Measurements from ENCODE around the gene ZNF658. TPM values are rescaled to one million over a fixed set of nuclear protein-coding genes. Genes with fewer than 3 reads are reported as not detected.
"Not testable (repeated sequence)": the region's sequence is repeated elsewhere in the genome, so short reads cannot be mapped to it uniquely, and the experiment has no call there.

ZNF658 gene
- total RNA-seq (2014; rRNA removed; shearing (Covaris generic)): 1.2 and 2.5 TPM in 2 replicates

DNA sequence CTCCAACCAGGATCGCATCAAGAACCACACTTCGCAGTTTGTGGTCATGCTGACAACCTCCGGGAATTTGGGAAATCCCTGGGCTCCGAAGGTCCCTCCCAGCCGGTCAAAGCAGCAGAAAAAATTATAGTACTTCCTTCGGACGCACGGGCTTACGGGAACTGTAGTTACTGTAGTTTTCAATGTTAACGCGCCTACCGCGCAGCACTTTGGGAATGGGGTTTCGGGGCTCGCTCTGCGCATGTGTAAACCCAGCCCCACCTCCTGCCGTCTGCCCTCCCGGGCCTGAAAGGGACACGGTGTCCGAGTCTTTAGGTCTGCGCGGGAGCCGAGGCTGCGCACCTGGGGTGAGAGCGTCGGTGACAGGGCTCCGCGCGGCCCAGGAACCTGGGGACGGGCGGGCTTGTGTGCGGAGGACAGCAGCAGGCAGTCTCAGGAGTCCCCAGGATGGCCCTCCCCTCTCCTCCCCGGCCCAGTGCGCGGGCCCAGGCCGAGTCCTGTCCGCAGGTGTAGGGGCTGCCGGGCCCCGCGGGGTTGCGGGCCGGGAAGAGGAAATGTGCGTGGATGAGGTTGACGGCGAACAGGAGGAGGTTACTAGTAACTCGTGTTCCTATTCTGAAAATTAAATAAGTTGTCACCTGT, at the start of gene ZNF658:
Gene ZNF658, plus strand, starts transcription at position 236 of the 642 bp plus-strand sequence. CDS start 2,837 bp downstream, outside the sequence.
- not testable (repeated sequence) for H3K36me3 ChIP-seq; H3K27ac ChIP-seq; H3K4me1 ChIP-seq (replicated peaks); H3K27me3 ChIP-seq (replicated peaks); H3K9me3 ChIP-seq (replicated peaks)
- H3K4me3 ChIP-seq: peak within 1 kb of the TSS; percentile 34
- DNase-seq (ENCODE audit: low read depth in 1 of 2, low spot score in 2 of 2): peak; percentile 66 to 82

DNA sequence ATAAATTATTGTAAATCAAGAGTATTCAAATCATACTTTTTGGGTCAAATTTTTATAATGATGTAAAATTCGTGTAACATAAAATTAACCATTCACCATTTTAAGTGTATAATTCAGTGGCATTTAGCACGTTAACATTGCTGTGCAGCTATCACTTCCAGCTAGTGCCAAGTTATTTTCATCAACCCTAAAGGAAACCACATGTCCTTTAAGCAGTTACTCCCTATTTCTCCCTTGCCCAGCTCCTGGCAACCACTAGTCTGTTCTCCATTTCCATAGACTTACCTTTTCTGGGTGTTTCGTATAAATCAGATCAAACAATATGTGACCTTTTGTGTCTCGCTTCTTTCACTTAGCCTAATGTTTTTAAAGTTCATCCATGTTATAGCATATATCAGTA, 38.8 kb upstream of the ZNF658 start:
- H3K27ac ChIP-seq; H3K4me3 ChIP-seq; H3K9me3 ChIP-seq (replicated peaks); DNase-seq (ENCODE audit: low read depth in 1 of 2, low spot score in 2 of 2); H3K27me3 ChIP-seq (replicated peaks); H3K4me1 ChIP-seq (replicated peaks); H3K36me3 ChIP-seq: not testable (repeated sequence)

DNA sequence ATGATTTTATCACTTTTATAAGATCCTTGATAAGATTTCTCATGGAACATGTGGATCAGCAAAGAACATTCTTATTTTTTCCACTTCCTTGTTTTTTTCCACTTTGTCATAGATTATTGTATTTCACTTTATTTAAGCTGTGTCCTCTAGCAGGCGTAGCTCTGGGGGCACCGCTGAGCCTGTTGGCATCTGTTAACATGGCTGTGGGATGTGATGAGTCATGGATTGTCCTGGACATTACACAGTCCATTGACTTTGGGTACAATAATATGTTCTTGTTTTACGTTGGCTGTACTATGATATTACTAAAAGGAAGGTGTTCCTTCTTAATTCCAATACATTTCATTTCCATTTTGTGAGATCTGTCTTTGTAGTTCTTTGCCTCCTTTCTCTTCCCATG, 31.9 kb upstream of the ZNF658 start:
- H3K4me1 ChIP-seq (replicated peaks); H3K4me3 ChIP-seq; DNase-seq (ENCODE audit: low read depth in 1 of 2, low spot score in 2 of 2); H3K27ac ChIP-seq; H3K27me3 ChIP-seq (replicated peaks); H3K36me3 ChIP-seq; H3K9me3 ChIP-seq (replicated peaks): not testable (repeated sequence)

DNA sequence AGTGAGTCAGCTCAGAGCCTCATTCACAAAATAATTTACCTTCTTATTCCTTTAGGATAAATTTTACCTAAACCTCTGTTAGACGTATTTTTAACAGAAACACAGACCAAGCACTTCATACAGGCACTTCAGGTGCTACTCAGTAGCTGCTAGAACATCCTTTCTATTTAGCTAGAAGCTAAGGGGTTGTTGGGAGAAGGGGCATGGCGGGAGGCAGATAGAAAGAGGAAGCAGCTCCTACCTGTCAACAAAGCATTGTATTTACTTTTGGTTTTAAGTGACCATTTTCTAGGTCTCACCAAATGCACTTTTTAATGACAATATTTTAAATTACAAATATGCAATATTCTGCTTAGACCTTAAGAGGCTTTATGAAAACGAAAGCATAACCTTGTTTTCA, 19.9 kb upstream of the ZNF658 start:
- not testable (repeated sequence) for H3K27ac ChIP-seq; H3K4me3 ChIP-seq; H3K9me3 ChIP-seq (replicated peaks); DNase-seq (ENCODE audit: low read depth in 1 of 2, low spot score in 2 of 2); H3K27me3 ChIP-seq (replicated peaks); H3K4me1 ChIP-seq (replicated peaks); H3K36me3 ChIP-seq

DNA sequence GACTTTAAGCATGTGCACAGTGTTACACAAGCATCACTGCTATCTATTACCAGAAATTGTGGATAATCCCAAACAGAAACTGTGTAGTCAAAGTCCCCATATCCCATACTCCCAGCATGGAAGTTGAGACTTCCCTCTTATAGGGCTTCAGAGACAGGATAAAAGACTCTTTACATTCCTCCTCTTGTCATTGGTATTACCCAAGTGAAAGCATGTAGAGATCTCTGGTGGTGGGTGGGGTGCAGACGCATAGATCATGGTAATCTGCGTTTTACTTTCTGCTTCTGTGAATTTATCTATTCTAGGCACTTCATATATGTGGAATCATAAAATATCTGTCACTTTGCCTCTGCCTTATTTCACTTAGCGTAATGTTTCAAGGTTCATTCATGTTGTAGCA, 18.7 kb upstream of the ZNF658 start:
- H3K4me3 ChIP-seq; H3K4me1 ChIP-seq (replicated peaks); H3K36me3 ChIP-seq; H3K9me3 ChIP-seq (replicated peaks); H3K27me3 ChIP-seq (replicated peaks); DNase-seq (ENCODE audit: low read depth in 1 of 2, low spot score in 2 of 2); H3K27ac ChIP-seq: not testable (repeated sequence)

DNA sequence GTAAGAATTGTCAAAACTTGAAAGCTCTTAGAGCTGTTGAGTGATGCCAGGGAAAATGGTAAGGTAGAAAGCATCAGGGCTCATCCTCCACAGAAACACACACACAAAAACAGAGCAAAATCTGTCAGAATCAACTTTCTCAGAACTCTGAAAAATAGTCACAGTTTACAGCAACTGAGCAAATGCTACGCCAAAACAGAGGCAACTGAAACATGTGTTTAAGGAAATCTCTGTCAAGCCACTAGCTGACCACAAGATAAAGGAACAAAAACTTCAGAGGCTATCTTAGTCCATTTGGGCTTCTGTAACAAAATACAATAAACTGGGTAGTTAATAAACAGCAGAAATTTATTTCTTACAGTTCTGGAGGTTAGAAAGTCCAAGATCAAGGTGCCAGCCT, 10.2 kb upstream of the ZNF658 start:
- not testable (repeated sequence) for H3K27me3 ChIP-seq (replicated peaks); H3K4me1 ChIP-seq (replicated peaks); H3K4me3 ChIP-seq; H3K9me3 ChIP-seq (replicated peaks); H3K36me3 ChIP-seq; DNase-seq (ENCODE audit: low read depth in 1 of 2, low spot score in 2 of 2); H3K27ac ChIP-seq

DNA sequence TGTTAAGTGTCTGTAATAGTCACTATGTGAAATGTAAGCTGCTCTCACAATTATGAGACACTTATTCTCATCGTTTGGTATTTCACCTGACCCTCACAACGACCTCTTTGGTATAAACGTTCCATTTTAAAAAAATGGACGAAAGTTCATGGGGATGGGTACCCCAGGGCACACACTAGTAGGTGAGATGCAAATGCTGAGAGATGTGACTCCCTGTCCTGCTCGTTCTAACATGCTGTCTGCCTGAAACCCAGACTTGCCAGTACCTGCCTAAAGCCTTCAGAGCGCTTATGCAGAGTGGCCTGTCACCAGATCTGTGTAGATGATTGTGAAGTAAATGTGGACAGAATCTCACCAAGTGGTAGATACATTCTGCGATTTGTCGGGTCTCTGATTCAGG, 616 bp downstream of the ZNF658 start:
- not testable (repeated sequence) for H3K27me3 ChIP-seq (replicated peaks); DNase-seq (ENCODE audit: low read depth in 1 of 2, low spot score in 2 of 2)

DNA sequence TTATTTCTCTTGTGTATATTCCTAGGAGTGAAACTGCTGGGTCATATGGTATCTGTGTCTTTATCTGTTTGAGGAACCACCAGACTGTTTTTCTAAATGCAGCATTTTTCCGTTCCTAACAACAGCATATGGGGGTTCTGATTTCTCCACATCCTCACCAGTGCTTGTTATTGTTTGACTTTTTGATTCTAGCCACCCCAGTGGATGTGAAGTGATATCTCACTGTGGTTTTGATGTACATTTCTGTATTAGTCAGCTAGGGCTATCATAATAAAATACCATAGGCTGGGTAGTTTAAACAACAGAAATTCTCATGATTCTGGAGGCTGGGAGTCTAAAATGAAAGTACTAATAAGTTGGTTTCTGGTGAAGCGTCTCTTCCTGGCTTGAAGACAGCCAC, 9.0 kb downstream of the ZNF658 start:
- not testable (repeated sequence) for H3K27ac ChIP-seq; H3K4me1 ChIP-seq (replicated peaks); H3K4me3 ChIP-seq; H3K9me3 ChIP-seq (replicated peaks); DNase-seq (ENCODE audit: low read depth in 1 of 2, low spot score in 2 of 2); H3K27me3 ChIP-seq (replicated peaks); H3K36me3 ChIP-seq

More for the DNA sequence above, 616 bp downstream of the ZNF658 start:
- H3K27ac ChIP-seq; H3K36me3 ChIP-seq; H3K9me3 ChIP-seq (replicated peaks); H3K4me1 ChIP-seq (replicated peaks): not testable (repeated sequence)
- H3K4me3 ChIP-seq: peak overlapping the region; percentile 34

DNA sequence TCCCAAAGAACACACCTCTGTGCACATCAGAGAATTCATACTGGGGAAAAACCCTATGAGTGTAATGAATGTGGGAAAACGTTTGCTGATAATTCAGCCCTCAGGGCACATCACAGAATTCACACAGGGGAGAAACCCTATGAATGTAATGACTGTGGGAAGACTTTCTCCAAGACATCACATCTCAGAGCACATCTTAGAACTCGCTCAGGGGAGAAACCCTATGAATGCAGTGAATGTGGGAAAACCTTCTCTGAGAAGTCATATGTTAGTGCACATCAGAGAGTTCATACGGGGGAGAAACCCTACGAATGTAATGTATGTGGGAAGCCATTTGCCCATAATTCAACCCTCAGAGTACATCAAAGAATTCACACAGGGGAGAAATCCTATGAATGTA, 19.5 kb downstream of the ZNF658 start:
- H3K4me3 ChIP-seq; DNase-seq (ENCODE audit: low read depth in 1 of 2, low spot score in 2 of 2); H3K4me1 ChIP-seq (replicated peaks); H3K27ac ChIP-seq; H3K27me3 ChIP-seq (replicated peaks); H3K9me3 ChIP-seq (replicated peaks); H3K36me3 ChIP-seq: not testable (repeated sequence)

DNA sequence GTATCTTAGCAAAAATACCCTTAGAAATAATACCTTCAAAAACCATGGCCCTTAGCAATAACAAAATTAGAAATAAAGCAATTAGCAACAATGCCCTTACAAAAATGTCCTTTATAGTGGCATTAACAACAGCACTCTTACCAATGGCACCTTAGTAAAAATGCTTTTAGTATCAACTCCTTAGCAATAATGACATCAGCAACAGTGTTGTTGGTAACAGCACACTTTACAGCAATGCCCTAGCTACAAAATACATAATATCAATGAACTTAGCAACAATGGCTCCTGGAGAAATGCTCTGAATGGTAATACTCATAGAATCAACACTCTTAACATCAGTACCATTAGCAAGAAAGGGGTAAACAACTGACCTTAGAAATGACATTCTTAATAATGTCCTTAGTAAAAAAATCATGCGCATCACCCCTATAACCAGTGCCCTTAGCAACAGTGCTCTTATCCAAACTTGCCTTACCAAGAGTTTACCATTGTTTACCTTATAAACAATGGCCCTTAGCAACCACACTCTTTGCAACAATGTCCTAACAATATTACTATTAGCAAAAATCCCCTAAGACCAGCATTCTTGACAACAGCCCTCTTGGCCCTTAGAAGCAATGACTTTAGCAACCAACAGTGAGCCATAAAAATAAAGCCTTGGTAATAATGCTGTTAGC, 35.8 kb downstream of the ZNF658 start:
- H3K4me1 ChIP-seq (replicated peaks); H3K36me3 ChIP-seq; H3K27ac ChIP-seq; H3K27me3 ChIP-seq (replicated peaks); DNase-seq (ENCODE audit: low read depth in 1 of 2, low spot score in 2 of 2); H3K4me3 ChIP-seq; H3K9me3 ChIP-seq (replicated peaks): not testable (repeated sequence)

DNA sequence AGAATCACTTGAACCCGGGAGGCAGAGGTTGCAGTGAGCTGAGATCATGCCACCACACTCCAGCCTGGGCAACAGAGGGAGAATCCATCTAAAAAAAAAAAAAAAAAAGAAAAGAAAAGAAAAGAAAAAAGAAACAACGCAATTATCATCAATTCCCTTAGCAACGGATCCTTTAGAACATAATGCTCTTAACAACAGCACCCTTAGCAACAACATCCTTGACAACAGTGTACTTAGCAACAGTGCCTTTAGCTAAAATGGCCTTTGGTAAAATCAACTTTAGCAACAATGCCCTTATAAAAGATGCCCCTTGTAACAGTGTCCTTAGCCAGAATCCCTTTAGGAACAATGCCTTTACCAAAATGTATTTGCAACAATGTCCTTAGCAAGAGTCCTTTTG, 37.1 kb downstream of the ZNF658 start:
- not testable (repeated sequence) for H3K4me3 ChIP-seq; H3K4me1 ChIP-seq (replicated peaks); H3K36me3 ChIP-seq; H3K9me3 ChIP-seq (replicated peaks); H3K27me3 ChIP-seq (replicated peaks); H3K27ac ChIP-seq; DNase-seq (ENCODE audit: low read depth in 1 of 2, low spot score in 2 of 2)

DNA sequence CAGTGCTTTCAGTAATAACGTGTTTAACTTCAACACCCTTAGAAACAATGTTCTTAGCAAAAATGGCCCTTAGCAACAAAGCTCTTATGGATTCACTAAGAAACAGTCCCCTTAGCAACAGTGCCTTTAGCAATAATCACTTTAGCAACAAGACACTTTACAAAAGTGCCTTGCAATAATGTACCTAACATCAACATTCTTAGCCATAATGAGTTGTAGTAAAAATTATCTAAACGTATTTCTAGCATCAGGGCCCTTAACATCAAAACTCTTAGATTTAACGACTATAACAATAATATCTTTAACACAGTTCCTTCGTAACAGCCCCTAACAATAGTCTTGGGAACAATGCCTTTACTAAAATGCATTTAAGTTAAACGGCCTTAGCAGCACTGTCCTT, 37.8 kb downstream of the ZNF658 start:
- H3K9me3 ChIP-seq (replicated peaks); H3K27me3 ChIP-seq (replicated peaks); H3K36me3 ChIP-seq; H3K4me3 ChIP-seq; H3K4me1 ChIP-seq (replicated peaks); H3K27ac ChIP-seq; DNase-seq (ENCODE audit: low read depth in 1 of 2, low spot score in 2 of 2): not testable (repeated sequence)

DNA sequence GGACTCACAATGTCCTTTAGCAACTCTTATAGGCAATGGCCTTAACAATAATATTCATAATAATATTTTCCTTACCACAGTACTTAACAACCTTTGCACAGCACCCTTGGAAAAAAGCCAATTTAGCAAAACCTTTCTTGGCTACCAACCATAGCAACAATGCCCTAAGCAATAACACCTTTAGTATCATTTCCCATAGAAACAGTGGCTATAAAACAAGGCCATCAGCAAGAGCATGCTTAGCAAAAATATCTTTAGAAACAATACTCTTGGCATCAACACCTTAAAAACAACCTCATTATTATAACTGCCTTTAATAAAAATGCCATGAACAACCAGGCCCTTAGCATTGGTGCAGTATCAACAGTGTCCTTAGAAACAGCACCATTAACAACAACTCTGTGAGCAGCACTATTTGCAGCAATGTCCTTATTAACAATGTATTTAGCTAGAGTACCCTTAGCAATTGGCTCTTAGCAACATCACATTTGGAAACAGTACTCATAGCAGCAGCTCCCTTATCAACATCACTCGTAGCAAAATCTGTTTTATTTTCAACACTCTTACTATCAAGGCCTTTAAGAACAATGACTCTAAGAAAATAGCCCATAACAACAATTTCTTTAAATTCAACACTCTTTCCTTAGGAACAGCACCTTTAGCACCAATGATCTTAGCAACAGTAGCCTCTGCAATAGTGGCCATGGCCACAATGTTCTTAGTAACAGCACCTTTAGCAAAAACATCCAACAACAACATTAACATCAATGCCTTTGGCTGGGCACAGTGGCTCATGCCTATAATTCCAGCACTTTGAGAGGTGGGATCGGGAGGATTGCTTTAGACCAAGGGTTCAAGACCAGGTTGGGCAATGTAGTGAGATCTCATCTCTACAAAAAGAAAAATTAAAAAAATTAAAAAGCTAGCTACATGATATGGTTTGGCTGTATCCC, 39.6 kb downstream of the ZNF658 start:
- not testable (repeated sequence) for DNase-seq (ENCODE audit: low read depth in 1 of 2, low spot score in 2 of 2); H3K9me3 ChIP-seq (replicated peaks); H3K4me3 ChIP-seq

More for the DNA sequence above, 39.6 kb downstream of the ZNF658 start:
- H3K36me3 ChIP-seq; H3K4me1 ChIP-seq (replicated peaks); H3K27me3 ChIP-seq (replicated peaks); H3K27ac ChIP-seq: not testable (repeated sequence)

Measured in SJSA1 (cell line).